K562 (cell line): ENCODE data around the gene TTYH2. TPM values are rescaled to one million over a fixed set of nuclear protein-coding genes. Genes with fewer than 3 reads are reported as not detected.
A peak's percentile ranks its signal among the peaks of the same experiment; 100 is the strongest.

Experiments
- ATAC-seq: fragments of 200-7000 bp; cut with Tn5 transposase; 3 replicates; pipeline ENCODE4 v1.9.1; 2020; ENCODE audit warnings: moderate library complexity
- BruUV-seq: library from RNA; stranded (reverse); fragments of 400-500 nt; replicated peaks from 2 replicates; lab custom pipeline; 2021; lab: Mats Ljungman, UMichigan
- CTCF ChIA-PET: fragments of 300-600 bp; formaldehyde crosslinking; extraction: SDS; loops from one replicate; lab custom pipeline; 2021; ENCODE audit warnings: low intra/inter-chr PET ratio; lab: Yijun Ruan, JAX
- POLR2A ChIA-PET: fragments of 300-600, 350-650 bp; sonication (Branson Sonifier 250); formaldehyde crosslinking; extraction: SDS; loops from one replicate; lab custom pipeline; 2021; ENCODE audit warnings: antibody characterized with exemption, inconsistent platforms; lab: Yijun Ruan, JAX
- DNase-seq, 4 experiments: peaks; one replicate each; pipeline versions ENCODE4 v3.0.0 to v3.0.0-alpha.2; 2011 to 2018; ENCODE audit warnings: low spot score in 3 of 4, mixed read lengths in 3 of 4; ENCODE audit errors: extremely low read depth in 1 of 4
- FAIRE-seq: peaks from 2 replicates; lab custom pipeline; 2011; peaks lifted over from hg19 to GRCh38; lab: Jason Lieb, UNC
- H2AFZ ChIP-seq: 2 replicates; pipeline ENCODE4 v1.6.0; 2011; ENCODE audit warnings: low read depth, low read length, control low read depth, inconsistent platforms
- H3K27ac ChIP-seq: fragments of 200-600 bp; 3 replicates; pipeline ENCODE4 v1.8.0; 2011; ENCODE audit warnings: low read depth, mild to moderate bottlenecking, control low read depth, inconsistent platforms, low read length, moderate library complexity, mixed read lengths; ENCODE audit errors: extremely low read depth
- H3K27me3 ChIP-seq, 2 experiments: fragments of 300-600 bp in 1 of 2; 2 replicates in 1 of 2; 3 replicates in 1 of 2; pipeline versions ENCODE4 v1.6.0 to v1.8.0; 2011; ENCODE audit warnings: inconsistent platforms in 2 of 2, low read length in 2 of 2, mild to moderate bottlenecking in 1 of 2, mixed read lengths in 1 of 2, moderate library complexity in 1 of 2; ENCODE audit not compliant: control insufficient read depth in 2 of 2, insufficient read depth in 2 of 2
- H3K36me3 ChIP-seq: fragments of 300-600 bp; 3 replicates; pipeline ENCODE4 v1.8.0; 2011; ENCODE audit warnings: mild to moderate bottlenecking, low read length, inconsistent platforms; ENCODE audit not compliant: control insufficient read depth, insufficient read depth
- H3K4me1 ChIP-seq, 2 experiments: fragments of 200-600 bp in 1 of 2; replicated peaks in 1 of 2; 2 replicates in 1 of 2; 3 replicates in 1 of 2; pipeline versions ENCODE4 v1.5.1 to v1.8.0; 2011; ENCODE audit warnings: inconsistent platforms in 2 of 2, low read length in 2 of 2, mild to moderate bottlenecking in 1 of 2, mixed read lengths in 1 of 2, moderate library complexity in 1 of 2; ENCODE audit not compliant: control insufficient read depth in 2 of 2, insufficient read depth in 2 of 2
- H3K4me2 ChIP-seq: 2 replicates; pipeline ENCODE4 v1.6.1; 2011; ENCODE audit warnings: low read length, control low read depth, inconsistent platforms, mixed read lengths; ENCODE audit not compliant: insufficient read depth
- H3K4me3 ChIP-seq: fragments of 200-600 bp; sonication (generic), shearing (Covaris generic); 2 replicates; pipeline ENCODE4 v1.5.1; 2016; ENCODE audit warnings: control low read depth, inconsistent platforms
- H3K79me2 ChIP-seq: fragments of 200-600 bp; 3 replicates; pipeline ENCODE4 v1.8.0; 2011; ENCODE audit warnings: low read length, inconsistent platforms; ENCODE audit not compliant: control insufficient read depth, insufficient read depth
- H3K9ac ChIP-seq, 2 experiments: 2 replicates each; pipeline versions ENCODE4 v1.6.0 to v1.6.1; 2011; ENCODE audit warnings: low read depth in 2 of 2, low read length in 2 of 2, control low read depth in 1 of 2, inconsistent platforms in 1 of 2, mild to moderate bottlenecking in 1 of 2, mixed read lengths in 1 of 2; ENCODE audit not compliant: insufficient read depth in 1 of 2
- H3K9me1 ChIP-seq: one replicate; pipeline ENCODE4 v1.6.0; 2011; ENCODE audit warnings: inconsistent platforms, mild to moderate bottlenecking, low read length, moderate library complexity; ENCODE audit not compliant: control insufficient read depth, insufficient read depth
- H3K9me3 ChIP-seq: replicated peaks from 2 replicates; pipeline ENCODE4 v1.5.1; 2011; ENCODE audit warnings: low read depth, low read length, inconsistent platforms; ENCODE audit not compliant: control insufficient read depth, insufficient read depth
- H4K20me1 ChIP-seq: replicated peaks from 2 replicates; pipeline ENCODE4 v1.6.1; 2011; ENCODE audit warnings: low read length, inconsistent platforms, mixed read lengths; ENCODE audit not compliant: control insufficient read depth, insufficient read depth
- CCNT2 ChIP-seq: IDR thresholded peaks from 2 replicates; pipeline ENCODE4 v1.6.1; 2011; ENCODE audit warnings: borderline replicate concordance, low read depth, mild to moderate bottlenecking, moderate library complexity, mixed read lengths, low read length; ENCODE audit not compliant: insufficient read length; ENCODE audit errors: extremely low read depth
- GTF2F1 ChIP-seq: IDR thresholded peaks from 2 replicates; pipeline ENCODE4 v1.6.1; 2011; ENCODE audit warnings: low read depth, low read length, improper control_type of control experiment
- HEY1 ChIP-seq: fragments of 250-450 bp; sonication (Bioruptor Pico); IDR thresholded peaks from 2 replicates; pipeline ENCODE4 v1.5.0; 2020; ENCODE audit warnings: mild to moderate bottlenecking, moderate library complexity, borderline replicate concordance
- KHSRP ChIP-seq: fragments of 450-650 bp; IDR thresholded peaks from 2 replicates; pipeline ENCODE4 v1.6.1; 2017
- RBM25 ChIP-seq: fragments of 200-400 bp; formaldehyde crosslinking; IDR thresholded peaks from 2 replicates; pipeline ENCODE4 v1.6.1; 2018; ENCODE audit warnings: low read length, low read depth, moderate library complexity; ENCODE audit not compliant: severe bottlenecking
- XRCC5 ChIP-seq: fragments of 200-400 bp; formaldehyde crosslinking; IDR thresholded peaks from 2 replicates; pipeline ENCODE4 v1.6.1; 2017; ENCODE audit warnings: low read depth, mild to moderate bottlenecking, low read length
- WGBS: fragments of 100-300 bp; shearing (Covaris generic); methylation state at CpG from one replicate; pipeline ENCODE4 v1.1.6; 2016; ENCODE audit warnings: low coverage, mixed read lengths; ENCODE audit not compliant: insufficient coverage; ENCODE audit errors: missing lambda C conversion rate; 5-methylcytosine and 5-hydroxymethylcytosine counted together
- in situ Hi-C: fragments of 300-500 bp; cut with MboI; formaldehyde crosslinking; loops from 4 replicates; pipeline ENCODE4 v1.15.0; 2018; ENCODE audit warnings: inconsistent platforms, mixed read lengths
- intact Hi-C: fragments of 100-400 bp; cut with micrococcal nuclease; formaldehyde crosslinking; loops from 2 replicates; pipeline ENCODE4 v1.14.2; 2022
- polyA plus RNA-seq, 8 experiments: library from polyadenylated mRNA; depleted of rRNA in 4 of 8; stranded (reverse) in 5 of 8; unstranded in 3 of 8; fragments of >200 nt; fragmentation: Nextera tagmentation in 2 of 8; fragmentation: Illumina TruSeq in 1 of 8; extraction: Ambion mirVana in 2 of 8; extraction: Trizol in 1 of 8; gene quantifications; 2 replicates each; pipeline versions ENCODE4 v1.2.1 to v1.2.3, GENCODE V29; 2011 to 2014; ENCODE audit warnings: inconsistent platforms in 1 of 8, missing spikeins in 1 of 8
- total RNA-seq, 7 experiments: library from RNA; depleted of rRNA in 6 of 7; stranded (reverse); fragments of >200 nt in 6 of 7; fragmentation: Illumina TruSeq in 2 of 7; extraction: Trizol in 2 of 7; gene quantifications; 2 replicates each; pipeline versions ENCODE4 v1.2.1 to v1.2.3, GENCODE V29; 2011 to 2021; ENCODE audit warnings: low replicate concordance in 1 of 7

Gene TTYH2
- total and polyA plus RNA-seq, 9 of the 15 experiments (the other 6 are each of a cell fraction or from before 2014, with no cell fraction given), result 0.03 to 2.0 (median 0.91) TPM

- Histone ChIP-seq H3K9me1 (no peaks in the 10 kb centered on the region), H3K4me1 (peaks cover 0 to 8% of the 10 kb centered on the region in 2 experiments; a peak in 2 of 5 replicates), H3K27ac (no peak overlapping the region), H3K9me3 (no peaks in the 10 kb centered on the region), H3K9ac (no peak overlapping the region), H3K4me3 (no peak overlapping the region), H4K20me1 (no peaks in the 10 kb centered on the region), H3K79me2 (no peaks in the 10 kb centered on the region), H2AFZ (no peak overlapping the region), H3K36me3 (no peaks in the 10 kb centered on the region), H3K4me2 (no peak overlapping the region), H3K27me3 (peaks cover 14 to 68% of the 10 kb centered on the region in 2 experiments; a peak in 4 of 5 replicates)
- in situ Hi-C loops (no loop called here), intact Hi-C loops (no loop called here)
- ATAC-seq, result peak; percentile 58
- no peak for DNase-seq
- CTCF ChIA-PET, result no interaction called here
- no TSS peak for BruUV-seq
- WGBS, result 2% methylated on average over 10 of the region's 10 CpGs
- TF ChIP-seq GTF2F1, result no peak
- no peak for TF ChIP-seq XRCC5
- no peak for TF ChIP-seq KHSRP
- POLR2A ChIA-PET, result interaction anchor here (1.3 kb wide), 1 partner anchor 25 kb away, joined by 3 read pairs; no protein-coding TSS in a partner anchor
- no peak for FAIRE-seq
Observed at GRCh38 chr17:74257311-74257710, 43.9 kb downstream of the TTYH2 start.

DNA sequence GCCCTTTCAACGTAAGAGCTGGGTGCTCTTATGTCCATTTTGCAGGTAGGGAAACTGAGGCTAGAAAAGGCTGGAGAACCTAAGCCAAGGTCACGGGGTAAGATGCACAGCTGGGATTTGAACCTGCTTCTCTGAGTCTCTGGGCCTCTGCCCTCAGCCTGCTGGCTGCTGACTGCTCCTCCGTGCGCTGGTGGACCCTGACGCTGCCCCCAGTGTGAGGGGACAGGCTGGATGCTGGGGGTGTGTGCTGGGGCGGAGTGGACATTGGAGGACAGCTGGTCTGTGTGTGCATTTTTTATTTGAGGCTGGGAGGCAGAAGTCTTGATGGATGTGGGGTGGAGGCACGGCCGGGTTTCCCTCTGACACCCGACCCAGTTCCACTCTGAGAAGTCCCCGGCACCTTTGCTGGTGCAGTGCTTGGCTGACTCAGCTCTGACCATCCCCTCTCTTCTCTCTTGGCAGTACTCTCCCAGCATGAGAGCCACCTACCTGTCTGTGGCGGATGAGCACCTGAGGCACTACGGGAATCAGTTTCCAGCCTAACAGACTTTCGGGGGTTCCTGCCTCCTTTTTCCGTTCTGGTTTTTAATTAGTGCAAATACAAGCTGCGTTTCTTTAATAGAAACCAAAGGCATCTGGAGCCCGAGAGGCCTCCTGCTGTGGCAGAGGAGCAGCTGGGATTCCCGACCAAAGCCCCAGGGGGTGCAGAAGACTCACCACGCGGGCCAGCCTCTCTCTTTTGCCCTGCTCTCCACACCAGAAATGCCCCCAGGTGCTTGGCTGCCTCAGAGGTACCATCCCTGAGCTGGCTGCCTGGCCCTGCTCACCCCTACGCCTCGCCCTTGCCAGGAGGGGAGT, 46.5 kb downstream of the TTYH2 start:
- Histone ChIP-seq H3K9me3 (no peaks in the 10 kb centered on the region), H4K20me1 (no peaks in the 10 kb centered on the region), H3K27ac (no peak overlapping the region), H3K4me2 (no peak overlapping the region), H3K4me1 (peaks cover 0 to 3% of the 10 kb centered on the region in 2 experiments; a peak in 1 of 5 replicates), H3K9me1 (no peaks in the 10 kb centered on the region), H3K27me3 (peaks cover 14 to 62% of the 10 kb centered on the region in 2 experiments; a peak in 4 of 5 replicates), H3K79me2 (no peaks in the 10 kb centered on the region), H3K9ac (peak overlapping the region in 1 of 2 experiments; percentile 52; a peak in 1 of 4 replicates), H3K36me3 (no peaks in the 10 kb centered on the region), H3K4me3 (no peak overlapping the region), H2AFZ (no peak overlapping the region)
- no peak for FAIRE-seq
- in situ Hi-C loops (no loop called here), intact Hi-C loops (no loop called here)
- no peak for ATAC-seq
- ChIA-PET CTCF (no interaction called here), POLR2A (interaction anchor here (0.6 to 2.1 kb wide), 4 partner anchors 11 to 57 kb away, joined by 3 to 6 read pairs (median 5); partner anchors contain the start of gene RPL38)
- DNase-seq, result no peak
- 12% methylated on average over 21 of the region's 21 CpGs for WGBS
- BruUV-seq, result no TSS peak
- TF ChIP-seq HEY1 (no peak), RBM25 (peak; percentile 14), CCNT2 (no peak)
